GM18499 (cell line): ENCODE measurements around the gene ADM2.

Experiments
- ATAC-seq: cut with Tn5 transposase; IDR thresholded peaks from one replicate; pipeline ENCODE4 v1.9.1; 2021; ENCODE audit warnings: moderate number of reproducible peaks; ENCODE audit not compliant: insufficient read depth, unreplicated experiment

ADM2 gene

DNA sequence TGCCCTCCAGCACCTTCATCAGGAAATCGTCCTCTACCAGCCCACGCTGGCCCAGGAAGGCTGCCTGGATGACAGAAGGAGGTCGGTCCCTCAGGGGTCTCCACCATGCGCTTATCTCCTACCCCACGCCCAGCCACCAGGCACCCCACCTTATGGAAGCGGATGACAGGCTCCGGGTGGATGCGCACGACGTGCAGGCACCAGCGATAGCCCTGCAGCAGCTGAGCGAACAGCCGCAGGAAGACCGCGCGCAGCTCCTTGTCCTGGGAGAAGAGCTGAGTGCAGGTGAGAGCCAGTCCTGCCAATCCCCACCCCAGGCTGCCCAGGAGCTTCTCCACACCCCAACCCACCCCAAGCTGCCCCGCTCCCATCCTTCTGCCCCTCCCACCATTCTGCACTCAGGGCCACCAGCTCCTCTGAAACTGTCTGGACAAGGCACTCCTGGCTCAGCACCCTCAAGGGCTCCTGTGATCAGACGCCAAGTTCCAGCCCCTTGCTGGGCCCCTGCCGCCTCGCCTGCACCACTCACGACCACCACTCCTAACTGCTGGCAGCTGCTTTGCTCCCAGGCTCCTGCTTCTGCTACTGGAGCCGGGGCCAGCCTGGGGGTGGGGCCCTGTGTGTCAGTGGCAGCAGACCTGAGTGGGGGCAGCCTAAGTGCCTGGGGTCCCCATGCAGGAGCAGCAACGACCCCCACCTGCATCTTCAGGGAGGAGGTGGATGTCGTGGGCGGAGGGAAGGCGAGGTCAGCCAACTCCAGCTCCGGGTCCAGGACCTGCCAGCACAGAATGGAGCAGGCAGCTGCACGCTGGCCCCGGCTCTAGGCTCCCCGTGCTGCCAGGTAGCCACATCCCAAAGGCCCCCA is 16.0 kb upstream of the ADM2 start:
- no peak for ATAC-seq

DNA sequence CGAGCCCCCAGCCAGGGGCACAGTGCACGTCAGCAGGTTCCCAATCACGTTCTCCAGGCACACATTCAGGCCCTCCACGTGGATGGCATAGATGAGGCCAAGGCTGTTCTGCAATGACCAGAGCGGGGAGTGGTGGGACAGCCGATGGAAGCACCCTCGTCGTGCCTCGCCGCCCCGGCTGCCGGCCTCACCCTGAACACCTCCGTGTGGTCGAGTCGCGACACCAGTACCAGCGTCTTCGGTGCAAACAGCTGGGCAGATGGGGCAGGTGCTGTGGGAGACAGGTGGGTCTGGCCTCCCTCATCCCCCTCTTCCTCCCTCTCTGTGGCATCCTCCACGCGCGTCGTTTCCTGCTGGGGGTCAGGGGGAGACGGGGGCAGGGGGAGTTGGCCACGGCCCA is 14.0 kb upstream of the ADM2 start:
- no peak for ATAC-seq

DNA sequence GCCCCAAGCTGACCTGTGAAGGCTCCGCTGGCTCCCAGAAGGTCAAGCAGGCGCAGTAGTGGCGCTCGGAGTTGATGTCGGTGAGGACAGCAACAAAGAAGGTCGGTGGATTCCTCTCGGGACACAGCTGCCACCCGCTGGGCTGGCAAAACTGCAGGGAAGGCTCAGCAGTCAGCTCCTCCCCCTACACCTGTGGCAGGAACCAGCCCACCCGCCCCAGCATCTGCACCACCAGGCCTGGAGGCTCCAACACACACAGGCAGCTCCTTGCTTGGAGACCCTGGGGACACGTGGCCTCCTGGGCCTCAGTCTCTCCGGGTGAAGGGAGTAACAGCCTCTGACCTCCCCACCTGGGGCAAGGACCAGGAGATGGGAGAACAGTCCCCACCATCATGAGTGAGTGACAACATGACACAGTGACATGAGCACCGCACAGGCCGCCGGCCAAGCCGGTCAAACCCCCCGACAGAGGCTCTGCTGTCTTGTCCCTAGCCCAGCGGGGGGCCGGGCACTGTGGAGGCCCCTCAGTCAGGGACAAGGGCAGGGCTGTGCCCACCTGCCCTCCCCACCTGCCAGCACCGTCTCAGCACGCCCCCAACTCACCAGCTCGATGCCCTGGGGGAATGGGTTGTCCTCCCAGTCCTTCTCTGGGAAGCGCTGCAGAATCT is 13.4 kb upstream of the ADM2 start:
- no peak for ATAC-seq

DNA sequence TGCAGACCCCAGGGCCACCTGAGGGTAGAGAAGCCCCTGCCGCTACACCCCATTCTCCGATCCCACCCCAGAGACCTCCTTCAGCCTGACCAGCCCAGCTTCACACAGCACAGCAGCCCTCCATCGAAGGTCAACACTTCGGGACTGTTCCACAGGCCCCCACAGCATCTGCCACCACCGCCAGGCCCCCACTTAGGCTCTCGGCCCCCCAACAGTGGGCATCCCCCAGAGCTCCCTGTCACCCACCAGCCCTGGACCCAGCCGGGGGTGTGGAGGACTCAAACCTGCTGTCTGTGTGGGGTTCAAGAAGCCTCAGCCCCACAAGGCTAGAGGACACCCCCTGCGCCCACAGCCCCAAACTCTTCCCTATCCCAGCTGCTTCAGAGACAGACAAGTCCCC is 12.7 kb upstream of the ADM2 start:
- no peak for ATAC-seq

DNA sequence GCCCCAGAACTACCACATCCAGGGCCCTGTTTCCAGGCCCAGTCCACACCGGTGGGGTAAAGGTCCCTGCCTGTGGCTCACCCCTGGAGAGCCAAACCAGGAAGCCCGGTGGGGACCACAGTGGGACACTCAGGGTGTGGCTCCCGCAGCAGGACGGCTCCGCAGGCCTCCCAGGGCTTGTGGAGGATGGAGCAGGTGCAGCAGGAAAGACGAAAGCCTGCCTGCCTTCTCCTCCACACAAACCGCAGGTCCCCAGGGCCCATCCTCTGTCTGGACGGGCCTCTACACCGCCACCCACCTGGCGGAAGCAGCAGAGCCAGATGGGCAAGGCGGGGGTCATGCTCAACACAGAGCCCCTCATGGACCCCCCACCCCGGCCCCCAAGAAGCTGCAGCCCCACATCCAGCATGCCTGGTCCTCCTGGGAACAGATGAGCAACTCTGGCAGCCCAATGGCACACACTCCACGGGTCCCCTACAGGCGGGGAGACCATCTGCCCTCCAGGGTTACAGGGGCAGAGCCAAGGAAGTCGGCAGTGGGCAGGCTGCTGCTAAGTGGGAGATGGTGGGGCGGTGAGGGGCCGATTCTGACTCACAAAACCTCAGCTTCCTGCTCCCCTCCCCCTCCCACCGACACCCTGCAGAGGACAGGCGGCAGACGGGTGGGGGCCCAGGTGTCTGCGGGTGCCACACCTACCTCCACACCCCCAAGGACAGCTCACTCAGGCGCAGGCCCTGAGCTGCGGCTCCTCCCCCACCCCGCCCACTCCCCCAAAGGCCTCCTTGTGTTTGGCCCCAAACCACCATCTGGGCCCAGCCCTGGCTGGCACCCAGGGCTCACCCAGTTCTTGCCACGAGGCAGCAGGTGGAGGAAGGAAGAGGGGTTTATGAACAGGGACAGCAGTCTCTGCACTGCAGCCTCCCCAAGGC is 11.7 kb upstream of the ADM2 start:
- ATAC-seq, result no peak

DNA sequence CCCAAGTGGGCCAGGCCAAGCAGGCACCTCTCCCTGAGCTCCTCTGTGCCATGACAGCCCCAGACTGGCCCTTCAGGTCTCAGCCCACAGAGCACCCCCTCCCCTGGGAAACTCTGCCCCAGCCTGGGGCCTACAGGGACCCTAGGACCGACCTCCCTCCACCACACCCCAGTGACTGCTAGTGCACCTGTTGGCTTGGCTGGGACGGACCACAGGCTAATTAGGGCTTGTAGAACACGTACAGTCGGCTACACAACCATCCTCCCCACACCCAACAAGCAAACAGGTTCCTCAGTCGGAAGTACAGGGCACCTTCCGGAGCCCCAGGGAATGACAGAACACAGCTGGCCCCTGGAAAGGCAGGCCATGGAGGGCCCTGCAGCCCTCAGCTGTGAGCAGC is 10.9 kb upstream of the ADM2 start:
- ATAC-seq, result no peak

DNA sequence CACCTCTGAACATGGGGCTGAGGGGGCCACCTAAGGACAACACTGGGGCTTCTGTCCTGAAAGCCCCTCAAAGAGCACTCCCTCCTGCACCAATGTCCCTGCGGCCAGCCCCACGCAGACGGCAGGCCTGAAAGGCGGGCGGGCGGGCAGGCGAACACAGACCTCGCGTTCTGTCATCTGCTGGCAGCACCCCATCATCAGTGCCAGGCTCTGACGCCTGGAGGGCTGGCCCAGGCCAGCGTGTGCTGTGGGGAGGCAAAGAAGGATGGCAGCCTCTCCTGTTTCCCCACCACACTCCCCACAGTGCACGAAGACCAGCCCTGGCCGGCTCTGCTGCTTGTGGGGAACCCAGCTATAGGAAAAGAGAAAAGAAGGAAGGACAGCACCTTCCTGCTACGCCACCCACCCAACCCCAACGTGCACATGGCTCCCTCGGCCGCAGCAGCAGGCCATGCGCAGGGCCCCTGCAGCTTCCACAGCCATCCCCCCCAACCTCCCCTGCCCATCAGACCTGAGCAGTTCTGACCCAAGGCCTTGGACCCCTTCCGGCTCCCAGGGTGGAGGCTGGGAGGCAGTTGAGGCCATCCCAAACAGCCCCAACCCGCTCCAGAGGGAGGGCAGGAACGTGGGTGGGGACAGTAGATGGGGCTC is 10.0 kb upstream of the ADM2 start:
- ATAC-seq, result no peak

DNA sequence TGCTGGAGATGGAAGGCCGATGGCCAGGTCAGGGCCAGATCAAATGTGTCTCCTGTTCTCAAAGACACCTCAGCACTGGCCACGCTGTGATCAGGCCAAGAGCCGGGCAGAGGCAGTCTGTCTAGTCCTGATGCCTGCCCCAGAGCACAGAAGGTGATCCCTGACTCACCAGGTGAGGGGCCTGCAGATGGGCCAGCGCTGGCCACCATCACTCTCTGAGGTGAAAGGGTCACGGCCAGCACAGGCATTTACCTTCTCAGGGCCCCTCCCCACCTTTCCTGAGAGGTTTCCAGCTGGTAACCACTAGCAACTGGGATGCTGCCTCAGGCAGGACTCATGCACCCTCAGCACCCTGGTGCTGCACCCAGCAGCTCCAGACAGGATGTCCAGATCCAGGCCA is 9.4 kb upstream of the ADM2 start:
- no peak for ATAC-seq

DNA sequence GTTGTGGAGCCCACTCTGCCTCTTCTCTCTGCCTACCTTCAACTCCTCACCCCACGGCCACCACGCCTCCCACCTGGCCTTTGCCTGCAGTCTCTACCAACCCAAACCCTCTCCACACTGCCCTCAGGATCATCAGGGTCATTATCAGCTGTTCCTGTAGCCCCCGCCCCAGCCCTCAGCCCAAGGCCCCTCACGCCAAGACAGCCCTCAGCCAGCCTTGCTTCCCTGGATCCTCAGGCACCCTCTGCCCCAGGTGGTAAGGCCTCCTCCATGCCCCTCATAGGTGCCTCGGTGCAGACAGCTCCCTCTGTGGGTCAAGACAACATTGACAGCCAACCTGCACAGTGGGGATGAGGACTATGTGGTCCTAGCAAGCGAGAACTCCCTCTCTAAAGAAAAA is 8.3 kb upstream of the ADM2 start:
- ATAC-seq, result no peak

DNA sequence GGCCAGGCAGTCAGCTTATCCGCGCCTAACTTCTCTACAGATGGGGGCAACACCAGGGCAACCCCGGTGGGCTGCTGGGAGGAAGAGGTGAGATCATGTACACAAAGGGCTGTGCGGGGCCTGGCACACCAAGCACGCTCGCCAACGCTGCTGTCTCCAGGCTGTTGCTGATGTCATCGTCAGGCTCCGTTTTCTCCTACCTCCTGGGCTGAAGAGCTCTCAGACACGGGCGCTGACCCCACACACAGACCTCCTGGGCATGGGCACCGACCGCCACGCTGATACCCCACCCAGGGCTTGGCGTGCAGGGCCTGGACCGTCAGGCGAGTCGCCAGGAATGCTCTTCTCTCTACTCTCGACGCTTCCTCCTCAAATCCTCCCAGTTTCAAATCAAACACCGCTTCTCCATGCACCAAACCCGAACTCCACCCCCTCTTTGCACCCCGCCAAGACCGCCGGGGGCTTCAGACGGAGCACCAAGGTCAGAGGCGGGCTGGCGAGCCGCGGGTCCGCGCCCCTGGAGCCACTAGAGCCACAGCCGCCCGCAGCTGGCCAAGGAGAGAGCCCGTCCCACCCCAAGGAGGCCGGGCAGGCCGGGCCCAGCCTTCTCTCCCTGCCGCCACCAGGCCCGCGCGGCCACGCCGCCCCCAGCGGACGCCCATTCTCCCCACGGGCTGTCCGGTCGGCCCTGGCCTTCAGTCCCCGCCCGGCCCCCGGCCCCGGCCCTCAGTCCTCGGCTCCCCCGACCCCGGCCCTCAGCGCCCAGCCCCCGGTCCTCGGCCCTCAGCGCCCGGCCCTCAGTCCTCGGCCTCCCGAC is 7.3 kb upstream of the ADM2 start:
- no peak for ATAC-seq

DNA sequence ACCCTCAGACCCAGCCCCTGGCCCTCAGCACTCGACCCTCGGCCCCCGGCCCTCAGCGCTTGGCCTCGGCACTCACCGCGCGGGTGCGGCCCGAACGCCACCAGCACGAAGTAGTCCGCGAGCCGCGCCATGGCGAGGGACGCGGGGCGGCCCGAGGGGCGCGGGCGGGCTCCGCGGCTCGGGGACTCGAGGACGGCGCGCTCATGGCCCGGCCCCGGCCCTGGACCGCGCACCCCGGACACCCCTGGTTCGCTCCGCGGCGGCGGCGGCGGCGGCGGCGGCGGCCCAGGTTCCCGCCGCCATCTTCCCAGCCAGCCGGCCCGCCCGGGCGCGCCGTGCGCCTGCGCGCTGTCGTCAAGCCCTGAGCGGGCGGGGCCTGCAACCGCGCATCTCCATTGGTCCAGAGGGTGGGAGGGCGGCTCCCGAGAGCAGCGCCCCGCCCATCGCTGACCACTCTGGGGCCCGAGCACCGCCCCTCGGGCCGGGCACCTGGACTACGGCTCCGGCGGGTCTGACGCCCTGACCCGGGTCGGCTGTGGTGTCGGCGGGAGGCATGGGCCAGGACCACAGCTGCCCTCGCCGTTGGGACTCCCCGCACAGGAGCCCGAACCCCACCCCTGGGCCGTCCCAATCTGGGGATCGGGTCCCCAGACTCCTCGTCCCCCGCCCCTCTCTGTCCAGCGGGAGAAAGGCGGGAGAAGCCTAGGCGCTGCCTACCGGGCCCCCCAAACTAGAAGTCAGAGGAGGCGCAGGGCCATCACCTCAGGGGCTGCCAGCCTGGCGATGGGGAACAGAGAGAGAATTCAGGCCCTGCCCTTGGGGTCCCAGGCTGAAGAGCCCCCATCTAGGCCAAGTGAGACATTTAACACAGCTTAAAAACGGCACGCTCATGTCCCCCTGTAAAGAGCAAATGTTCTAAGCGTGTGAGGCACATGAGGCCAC is 6.4 kb upstream of the ADM2 start, which contains the start of gene SBF1:
Gene SBF1 (minus strand): TSS at position 326 of the 942 bp plus-strand sequence. CDS start 195 bp downstream, at position 131.
- no peak for ATAC-seq

DNA sequence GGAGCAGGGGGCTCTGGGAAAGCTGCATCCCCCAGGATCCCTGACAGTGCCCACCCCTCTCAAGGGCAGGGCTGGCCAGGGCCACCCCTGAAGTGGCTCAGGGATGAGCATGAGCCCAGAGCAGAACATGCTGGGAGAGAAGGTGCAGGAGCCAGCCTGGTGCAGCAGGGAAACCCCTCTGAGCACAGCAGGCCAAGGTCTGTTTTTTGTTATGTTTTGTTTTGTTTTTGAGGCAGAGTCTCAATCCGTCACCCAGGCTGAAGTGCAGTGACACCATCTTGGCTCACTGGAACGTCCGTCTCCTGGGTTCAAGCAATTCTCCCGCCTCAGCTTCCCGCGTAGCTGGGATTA is 5.7 kb upstream of the ADM2 start:
- no peak for ATAC-seq

DNA sequence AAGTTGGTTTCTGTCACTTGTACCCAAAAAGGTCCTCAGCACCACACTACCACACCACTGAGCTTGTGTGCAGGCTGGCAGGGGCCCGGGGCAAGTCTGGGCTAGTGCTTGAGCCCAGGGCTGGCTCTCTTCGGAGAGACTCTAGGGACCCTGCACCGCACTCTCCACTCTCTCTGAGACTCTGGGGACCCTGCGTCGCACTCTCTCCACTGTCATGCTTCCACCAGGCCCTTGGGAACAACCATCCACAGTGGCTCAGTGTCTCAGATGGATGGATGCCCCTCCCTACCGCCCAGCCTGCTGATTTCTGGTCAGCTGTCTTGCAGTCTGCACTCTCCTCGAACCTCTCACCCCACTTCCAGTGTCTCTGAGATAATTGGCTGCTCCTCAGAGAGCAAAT is 4.5 kb upstream of the ADM2 start:
- ATAC-seq, result no peak

DNA sequence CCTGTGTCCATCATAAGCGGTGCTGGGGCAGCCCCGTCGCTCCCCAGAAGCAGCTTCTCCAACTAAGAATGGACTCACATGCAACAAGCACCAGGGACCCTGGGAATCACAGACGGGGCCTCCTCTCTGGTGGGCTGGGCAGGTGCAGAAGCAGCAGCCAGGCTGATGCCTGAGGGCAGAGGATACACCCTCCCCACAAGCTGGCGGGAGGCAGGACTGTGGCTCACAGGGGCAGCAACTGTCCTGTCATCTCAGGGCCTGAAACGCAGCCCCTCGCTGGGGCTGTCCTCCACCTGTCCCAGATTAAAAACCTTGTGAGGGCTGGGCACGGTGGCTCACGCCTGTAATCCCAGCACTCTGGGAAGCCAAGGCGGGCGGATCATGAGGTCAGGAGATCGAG is 3.4 kb upstream of the ADM2 start:
- ATAC-seq, result no peak

DNA sequence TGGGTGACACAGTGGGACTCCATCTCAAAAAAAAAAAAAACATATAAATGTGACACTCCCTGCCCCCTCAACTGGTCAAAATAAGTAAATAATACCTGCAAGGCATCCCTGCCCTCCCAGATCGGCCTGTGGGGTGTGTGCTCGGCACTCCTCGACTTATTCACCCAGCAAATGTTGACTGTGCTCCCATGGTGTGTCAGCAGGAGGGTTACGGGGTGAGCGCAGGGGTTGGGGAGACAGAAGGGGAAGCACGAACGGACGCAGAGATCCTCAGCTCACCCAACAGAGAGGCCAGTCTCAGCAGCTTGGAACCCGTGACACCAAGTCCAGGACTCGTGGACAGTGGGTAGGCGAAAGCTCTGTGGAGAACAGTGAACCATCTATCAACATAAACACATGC is 1.6 kb upstream of the ADM2 start:
- no peak for ATAC-seq

DNA sequence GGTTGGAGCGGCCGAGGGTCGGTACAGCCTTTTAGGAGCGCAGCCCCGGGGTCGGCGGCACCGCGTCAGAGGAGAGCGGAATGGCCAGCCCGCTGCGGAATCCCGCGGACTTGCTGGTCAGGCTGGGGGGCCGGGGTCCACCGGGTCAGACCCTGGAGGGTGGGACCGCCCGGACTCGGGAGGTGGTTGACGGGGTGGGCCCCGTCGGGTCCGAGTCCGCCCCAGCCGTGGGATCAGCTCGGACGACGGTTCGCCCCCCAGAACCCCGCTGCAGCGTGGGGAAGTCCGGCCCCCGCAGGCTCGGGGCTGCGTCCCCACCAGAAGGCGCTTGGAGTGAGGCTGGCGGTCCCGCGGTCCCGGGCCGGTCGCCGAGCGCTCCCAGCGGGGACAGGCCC is 301 bp upstream of the ADM2 start:
- ATAC-seq, result no peak

DNA sequence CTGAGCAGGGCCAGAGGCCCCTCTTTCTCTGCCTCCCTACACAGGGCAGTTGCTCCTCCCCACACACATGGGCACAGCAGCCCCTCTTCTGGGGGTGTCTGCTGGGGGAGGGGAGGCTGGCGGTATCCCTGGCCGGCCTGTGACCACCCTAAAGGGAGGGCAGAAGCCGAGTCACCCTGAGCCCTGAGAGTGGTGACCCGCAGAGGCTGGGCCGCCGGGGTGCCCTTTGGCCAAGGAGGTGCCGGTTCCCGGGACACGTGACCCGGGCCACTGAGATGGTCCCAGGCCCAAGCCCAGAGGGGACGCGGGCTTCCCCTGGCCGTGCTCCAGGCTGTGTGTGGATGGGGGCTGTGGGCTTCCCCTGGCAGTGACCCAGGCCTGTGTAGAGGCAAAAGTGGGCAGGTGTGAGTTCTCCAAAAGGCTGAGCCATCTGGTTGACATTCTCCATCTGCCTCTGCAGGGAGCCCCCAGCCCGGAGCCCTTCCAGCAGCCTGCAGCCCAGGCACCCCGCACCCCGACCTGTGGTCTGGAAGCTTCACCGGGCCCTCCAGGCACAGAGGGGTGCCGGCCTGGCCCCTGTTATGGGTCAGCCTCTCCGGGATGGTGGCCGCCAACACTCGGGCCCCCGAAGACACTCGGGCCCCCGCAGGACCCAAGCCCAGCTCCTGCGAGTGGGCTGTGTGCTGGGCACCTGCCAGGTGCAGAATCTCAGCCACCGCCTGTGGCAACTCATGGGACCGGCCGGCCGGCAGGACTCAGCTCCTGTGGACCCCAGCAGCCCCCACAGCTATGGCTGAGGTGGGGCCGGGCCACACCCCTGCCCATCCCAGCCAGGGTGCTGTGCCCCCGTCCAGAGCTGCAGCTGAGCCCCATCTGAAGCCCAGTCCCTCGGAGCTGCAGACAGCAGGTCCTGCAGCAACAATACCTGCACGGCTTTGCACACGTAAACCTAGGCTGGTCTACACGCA is 1.0 kb downstream of the ADM2 start:
- no peak for ATAC-seq
